HL-60 (cell line): ENCODE data around the gene UBE2D1.
"Not testable (repeated sequence)": the region's sequence is repeated elsewhere in the genome, so short reads cannot be mapped to it uniquely, and the experiment has no call there.

ENCODE experiments used
- DNase-seq, 2 experiments: peaks; one replicate each; pipeline ENCODE4 v3.0.0-alpha.2; 2010 to 2020; ENCODE audit warnings: low read depth in 1 of 2, low spot score in 1 of 2
- H3K27ac ChIP-seq: fragments of 250-450 bp; sonication (Bioruptor Pico); replicated peaks from 2 replicates; pipeline ENCODE4 v1.5.1; 2020; ENCODE audit warnings: mild to moderate bottlenecking, moderate library complexity
- H3K27me3 ChIP-seq: fragments of 250-450 bp; sonication (Bioruptor Pico); 2 replicates; pipeline ENCODE4 v1.5.1; 2021; ENCODE audit warnings: mild to moderate bottlenecking, moderate library complexity; ENCODE audit not compliant: insufficient read depth, poor library complexity, severe bottlenecking
- H3K4me3 ChIP-seq: replicated peaks from 2 replicates; pipeline ENCODE4 v1.5.1; 2011; ENCODE audit warnings: mild to moderate bottlenecking, control low read depth, low read length; ENCODE audit not compliant: insufficient read depth
- CTCF ChIP-seq: IDR thresholded peaks from one replicate; pipeline ENCODE4 v1.5.1; 2011; ENCODE audit warnings: low read length, control low read depth, inconsistent platforms; ENCODE audit not compliant: insufficient read depth
- GABPA ChIP-seq: IDR thresholded peaks from 2 replicates; pipeline ENCODE4 v1.6.1; 2012; ENCODE audit warnings: low read depth
- POLR2AphosphoS5 ChIP-seq: IDR thresholded peaks from 2 replicates; pipeline ENCODE4 v1.6.1; 2012; ENCODE audit warnings: low read depth
- REST ChIP-seq: IDR thresholded peaks from 2 replicates; pipeline ENCODE4 v1.6.1; 2012; ENCODE audit warnings: low read depth; ENCODE audit not compliant: insufficient replicate concordance
- SPI1 ChIP-seq: IDR thresholded peaks from 2 replicates; pipeline ENCODE4 v1.6.1; 2012; ENCODE audit warnings: low read depth, mild to moderate bottlenecking, borderline replicate concordance

The UBE2D1 gene

GRCh38 chr10:58412502-58412961 lies 77.7 kb downstream of the UBE2D1 start:
- Histone ChIP-seq H3K4me3 (no peak overlapping the region), H3K27ac (no peak overlapping the region), H3K27me3 (no peaks in the 10 kb centered on the region)
- no peak for DNase-seq
- TF ChIP-seq SPI1, result no peak
- no peak for TF ChIP-seq GABPA
- no peak for TF ChIP-seq CTCF
- no peak for TF ChIP-seq POLR2AphosphoS5
- TF ChIP-seq REST, result no peak

GRCh38 chr10:58414270-58415041 lies 79.7 kb downstream of the UBE2D1 start:
- Histone ChIP-seq H3K27me3 (no peaks in the 10 kb centered on the region), H3K27ac (no peak overlapping the region), H3K4me3 (no peak overlapping the region)
- DNase-seq, result no peak
- TF ChIP-seq CTCF (no peak), POLR2AphosphoS5 (no peak)

GRCh38 chr10:58415757-58416156 lies 81.0 kb downstream of the UBE2D1 start:
- Histone ChIP-seq H3K27me3 (no peaks in the 10 kb centered on the region), H3K27ac (no peak overlapping the region), H3K4me3 (no peak overlapping the region)
- DNase-seq, result no peak
- TF ChIP-seq CTCF, result no peak
- no peak for TF ChIP-seq REST
- TF ChIP-seq GABPA, result no peak

GRCh38 chr10:58417902-58418301 lies 83.1 kb downstream of the UBE2D1 start:
- DNase-seq, H3K27ac ChIP-seq, H3K4me3 ChIP-seq, H3K27me3 ChIP-seq: not testable (repeated sequence)
